ENCODE data around the gene NHLRC1. TPM values are rescaled to one million over a fixed set of nuclear protein-coding genes. Genes with fewer than 3 reads are reported as not detected.

Gene NHLRC1
- total and polyA plus RNA-seq, 10 donors = 0.79 to 3.4 (median 1.4) TPM

GRCh38 chr6:18090349-18090786, 32.1 kb downstream of the NHLRC1 start:
- H3K27me3 ChIP-seq (replicated peaks in 1 of 7) = no peaks in the 10 kb centered on the region
- 73 to 96% (median 79%) methylated on average over 1 of the region's 1 CpG for WGBS, 5 donors
- H3K4me1 ChIP-seq = no peaks in the 10 kb centered on the region
- H3K27ac ChIP-seq = no peak overlapping the region
- TF ChIP-seq POLR2A (IDR thresholded peaks at IDR 0.05) (no peak), POLR2AphosphoS5 (IDR thresholded peaks at IDR 0.05) (no peak), CTCF (IDR thresholded peaks at IDR 0.05 in 8 of 11, conservative IDR thresholded peaks at IDR 0.05 in 3 of 11) (no peak)
- H3K36me3 ChIP-seq = no peaks in the 10 kb centered on the region
- DNase-seq = no peak
- intact Hi-C loops (cut with DNase I; ENCODE audit: low total_unique reads) = no loop called here
- H3K9me3 ChIP-seq = peaks cover 0 to 18% (median 12%) of the 10 kb centered on the region in 8 donors
- H3K4me3 ChIP-seq = no peak overlapping the region

GRCh38 chr6:18088419-18089296, 33.8 kb downstream of the NHLRC1 start:
- Histone ChIP-seq H3K27me3 (replicated peaks in 1 of 7) (no peaks in the 10 kb centered on the region), H3K27ac (no peak overlapping the region), H3K4me3 (no peak overlapping the region), H3K36me3 (no peaks in the 10 kb centered on the region), H3K9me3 (peaks cover 0 to 18% (median 12%) of the 10 kb centered on the region in 8 donors), H3K4me1 (no peaks in the 10 kb centered on the region)
- TF ChIP-seq CTCF (IDR thresholded peaks at IDR 0.05 in 8 of 11, conservative IDR thresholded peaks at IDR 0.05 in 3 of 11) (no peak), POLR2A (IDR thresholded peaks at IDR 0.05) (no peak), POLR2AphosphoS5 (IDR thresholded peaks at IDR 0.05) (no peak)
- DNase-seq = no peak
- intact Hi-C loops (cut with DNase I; ENCODE audit: low total_unique reads) = no loop called here
- WGBS, 5 donors = 79 to 90% (median 84%) methylated on average over 5 of the region's 5 CpGs

- H3K9me3 ChIP-seq = peaks cover 0 to 18% (median 12%) of the 10 kb centered on the region in 8 donors
- DNase-seq = no peak
- WGBS, 5 donors = 80 to 88% (median 85%) methylated on average over 5 of the region's 5 CpGs
- TF ChIP-seq POLR2AphosphoS5 (IDR thresholded peaks at IDR 0.05) (no peak), CTCF (IDR thresholded peaks at IDR 0.05 in 8 of 11, conservative IDR thresholded peaks at IDR 0.05 in 3 of 11) (no peak), POLR2A (IDR thresholded peaks at IDR 0.05) (no peak)
- no peaks in the 10 kb centered on the region for H3K36me3 ChIP-seq
- H3K27me3 ChIP-seq (replicated peaks in 1 of 7) = no peaks in the 10 kb centered on the region
- intact Hi-C loops (cut with DNase I; ENCODE audit: low total_unique reads) = no loop called here
- no peaks in the 10 kb centered on the region for H3K4me1 ChIP-seq
- no peak overlapping the region for H3K27ac ChIP-seq
- H3K4me3 ChIP-seq = no peak overlapping the region
Observed at GRCh38 chr6:18087396-18088165, 34.9 kb downstream of the NHLRC1 start.

Measured in spleen (tissue), 11 donors.